ENCODE results near the gene JPT1.

- TF ChIP-seq ZNF621 (tag by site-specific recombination; IDR thresholded peaks at IDR 0.05), result no peak
- TF ChIP-seq TCF7L2 (IDR thresholded peaks at IDR 0.05; ENCODE audit: borderline replicate concordance, low read depth, low read length), result no peak
Measured at GRCh38 chr17:75152523-75152921, 1.8 kb downstream of the JPT1 start.

All from HEK293 (cell line).